CD1c-positive myeloid dendritic cell (primary cell): ENCODE results near the gene RPS6KA5.
A peak's percentile ranks its signal among the peaks of the same experiment; 100 is the strongest.
"Not testable (repeated sequence)": the region's sequence is repeated elsewhere in the genome, so short reads cannot be mapped to it uniquely, and the experiment has no call there.

Experiments used
- DNase-seq: peaks from one replicate; pipeline ENCODE4 v3.0.0-alpha.2; 2016; ENCODE audit errors: extremely low spot score

RPS6KA5 gene

DNA sequence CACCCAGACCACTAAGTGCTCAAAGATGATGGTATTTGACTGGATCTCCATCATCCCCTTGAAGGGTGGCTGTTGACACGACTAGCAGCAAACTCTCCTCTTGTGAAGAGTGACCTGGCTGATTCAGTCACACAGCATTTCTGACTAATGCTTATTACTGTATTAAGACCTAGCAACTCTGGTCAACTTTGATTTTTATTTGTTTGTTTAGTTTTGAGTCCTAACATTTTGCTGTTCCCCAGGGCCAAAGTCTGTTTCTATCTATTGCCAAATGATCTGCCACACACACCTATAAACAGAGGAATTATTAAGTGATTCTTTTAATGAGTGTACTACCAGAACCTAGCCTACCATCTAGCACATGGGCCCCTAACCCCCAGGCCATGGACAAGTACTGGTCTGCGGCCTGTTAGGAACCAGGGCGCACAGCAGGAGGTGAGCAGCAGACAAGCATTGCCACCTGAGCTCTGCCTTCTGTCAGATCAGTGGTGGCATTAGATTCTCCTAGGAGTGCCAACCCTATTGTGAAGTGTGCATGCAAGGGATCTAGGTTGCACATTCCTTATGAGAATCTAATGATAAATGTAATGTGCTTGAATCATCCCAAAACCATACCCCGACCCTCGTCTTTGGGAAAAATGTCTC is 120.0 kb downstream of the RPS6KA5 start:
- no peak for DNase-seq

DNA sequence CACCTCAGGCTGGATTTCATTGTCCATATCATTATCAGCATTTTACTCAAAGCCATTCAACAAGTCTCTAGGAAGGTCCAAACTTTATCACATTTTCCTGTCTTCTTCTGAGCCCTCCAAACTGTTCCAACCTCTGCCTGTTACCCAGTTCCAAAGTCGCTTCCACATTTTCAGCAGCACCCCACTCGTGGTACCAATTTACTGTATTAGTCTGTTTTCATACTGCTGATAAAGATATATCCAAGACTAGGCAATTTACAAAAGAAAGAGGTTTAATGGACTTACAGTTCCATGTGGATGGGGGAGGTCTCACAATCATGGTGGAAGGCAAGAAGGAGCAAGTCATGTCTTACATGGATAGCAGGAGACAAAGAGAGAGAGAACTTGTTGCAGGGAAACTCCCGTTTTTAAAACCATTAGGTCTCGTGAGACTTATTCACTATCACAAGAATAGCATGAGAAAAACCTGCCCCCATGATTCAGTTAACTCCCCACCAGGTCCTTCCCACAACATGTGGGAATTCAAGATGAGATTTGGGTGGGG is 121.1 kb downstream of the RPS6KA5 start:
- DNase-seq = not testable (repeated sequence)

DNA sequence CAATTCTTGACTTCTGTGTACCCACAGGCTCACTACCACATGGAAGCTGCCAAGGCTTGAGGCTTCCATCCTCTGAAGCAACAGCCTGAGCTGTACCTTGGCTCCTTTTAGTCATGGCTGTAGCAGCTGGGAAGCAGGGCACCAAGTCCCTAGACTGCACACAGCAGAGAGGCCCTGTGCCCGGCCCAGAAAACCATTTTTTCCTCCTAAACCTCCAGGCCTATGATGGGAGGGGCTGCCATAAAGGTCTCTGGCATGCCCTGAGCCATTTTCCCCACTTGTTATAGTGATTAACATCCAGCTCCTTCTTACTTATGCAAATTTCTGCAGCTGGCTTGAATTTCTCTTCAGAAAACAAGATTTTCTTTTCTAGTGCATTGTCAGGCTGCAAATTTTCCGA is 121.8 kb downstream of the RPS6KA5 start:
- no peak for DNase-seq

DNA sequence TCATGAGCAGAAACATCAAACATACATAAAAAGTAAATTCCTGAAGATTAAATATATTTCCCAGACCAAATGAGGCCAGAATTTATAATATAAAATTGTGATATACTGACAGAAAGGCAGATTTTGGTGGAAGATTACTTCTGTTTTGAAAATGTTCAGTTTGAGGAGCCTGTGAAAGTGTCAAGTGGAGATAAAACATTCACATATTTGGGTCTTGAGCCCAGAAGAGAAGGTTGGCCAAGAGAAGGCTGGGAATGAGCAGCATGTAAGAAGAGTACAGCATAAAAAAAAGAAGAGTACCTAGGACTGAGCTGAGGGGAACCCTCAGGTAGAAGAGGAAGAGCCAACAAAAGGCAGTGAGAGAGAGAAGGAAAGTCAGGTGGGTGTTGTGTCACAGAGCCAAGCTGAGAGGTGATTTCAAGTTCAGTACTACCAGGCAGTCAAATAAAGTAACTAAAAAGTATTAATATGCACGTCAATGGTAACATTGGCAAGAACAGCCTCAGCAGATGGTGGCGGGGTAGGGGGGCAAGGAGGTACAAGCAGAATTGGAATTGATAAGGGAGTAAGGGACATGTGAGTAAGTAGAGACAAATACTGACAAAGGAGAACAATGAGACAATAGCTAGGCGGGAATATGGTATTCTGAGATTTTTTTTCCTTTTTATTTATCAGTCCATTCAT is 123.5 kb downstream of the RPS6KA5 start:
- no peak for DNase-seq

DNA sequence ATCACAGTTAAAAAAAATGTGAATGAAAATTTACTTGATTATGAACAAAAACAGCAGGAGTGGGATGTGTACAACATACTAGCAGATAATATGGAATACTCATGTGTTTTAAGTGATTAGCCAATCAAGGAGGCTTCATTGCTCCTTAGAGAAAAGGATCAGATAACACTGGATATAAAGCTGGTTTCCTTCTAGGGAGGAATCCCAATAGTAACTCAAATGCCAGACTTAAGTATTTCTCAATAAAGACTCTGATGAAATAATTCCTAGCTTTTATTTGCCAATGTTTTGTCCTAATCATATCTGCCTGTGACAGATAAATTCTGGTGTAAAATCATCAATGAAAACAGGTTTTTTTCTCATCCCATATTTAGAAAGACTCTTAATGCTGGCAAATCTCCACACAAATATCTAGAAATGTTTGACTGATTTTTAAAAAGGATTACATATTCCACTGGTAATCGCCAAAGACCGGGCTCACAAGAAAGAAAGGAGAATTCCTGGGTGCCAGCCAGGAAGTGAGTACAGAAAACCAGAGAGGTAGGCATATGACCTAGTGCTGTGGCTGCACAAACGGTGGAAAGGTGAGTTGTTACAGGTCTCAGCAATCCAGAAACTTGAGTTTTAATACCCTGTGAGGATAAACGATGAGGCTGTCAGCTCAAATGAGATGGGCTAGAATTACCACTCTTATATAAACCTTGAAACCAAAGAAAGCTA is 135.7 kb downstream of the RPS6KA5 start:
- no peak for DNase-seq

DNA sequence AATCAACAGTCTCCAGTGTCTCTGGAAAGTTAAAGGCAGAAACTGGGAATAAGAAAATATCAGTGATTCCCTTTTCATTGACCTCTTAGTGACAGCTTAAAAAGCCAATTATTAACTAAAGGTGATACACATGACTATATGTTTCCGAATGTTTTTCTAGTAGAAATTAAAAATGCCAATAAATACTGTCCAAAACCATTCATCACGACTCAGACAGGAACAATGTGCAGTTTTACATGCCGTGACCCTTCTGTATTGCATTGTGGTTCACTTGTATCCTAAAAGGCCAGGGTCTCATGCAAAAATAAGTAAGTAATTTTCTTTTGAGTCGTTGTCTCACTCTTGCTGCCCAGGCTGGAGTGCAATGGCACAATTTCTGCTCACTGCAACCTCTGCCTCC is 138.3 kb downstream of the RPS6KA5 start:
- no peak for DNase-seq

DNA sequence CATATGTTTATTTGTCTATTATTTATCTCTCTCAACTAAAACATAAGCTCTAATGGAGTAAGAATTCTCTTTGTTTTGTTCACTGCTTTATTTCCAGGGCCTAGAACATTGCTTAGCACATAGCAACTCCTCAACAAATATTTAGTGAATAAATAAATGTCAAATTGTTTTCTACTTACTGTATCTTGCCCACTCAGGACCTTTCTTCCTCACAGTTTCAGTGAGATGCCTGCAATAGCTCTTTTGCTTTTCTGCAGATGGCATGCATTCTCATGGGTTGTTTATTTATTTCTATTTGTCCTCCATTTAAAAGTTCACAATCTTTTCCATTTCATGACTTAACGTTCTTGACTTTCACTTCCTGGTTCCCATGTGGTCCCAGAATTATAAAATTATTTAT is 149.3 kb downstream of the RPS6KA5 start:
- DNase-seq = peak; percentile 19

DNA sequence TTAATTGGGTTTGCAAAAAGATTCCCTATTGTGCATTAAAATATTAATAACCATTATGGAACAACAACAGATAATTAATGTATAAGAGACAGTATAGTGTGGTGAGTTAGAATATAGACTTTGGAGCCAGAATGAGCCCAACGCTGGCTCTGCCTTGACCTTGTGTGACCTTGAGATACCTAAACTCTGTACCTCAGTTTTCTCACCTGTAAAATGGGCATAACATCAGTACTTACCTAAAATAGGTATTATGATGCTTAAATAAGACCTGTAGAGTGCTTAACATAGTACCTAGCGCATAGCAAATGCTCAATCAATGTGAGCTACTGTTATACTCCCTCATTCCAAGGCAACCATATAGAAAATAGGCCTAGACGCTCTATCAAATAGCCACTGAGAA is 153.3 kb downstream of the RPS6KA5 start:
- DNase-seq = no peak

DNA sequence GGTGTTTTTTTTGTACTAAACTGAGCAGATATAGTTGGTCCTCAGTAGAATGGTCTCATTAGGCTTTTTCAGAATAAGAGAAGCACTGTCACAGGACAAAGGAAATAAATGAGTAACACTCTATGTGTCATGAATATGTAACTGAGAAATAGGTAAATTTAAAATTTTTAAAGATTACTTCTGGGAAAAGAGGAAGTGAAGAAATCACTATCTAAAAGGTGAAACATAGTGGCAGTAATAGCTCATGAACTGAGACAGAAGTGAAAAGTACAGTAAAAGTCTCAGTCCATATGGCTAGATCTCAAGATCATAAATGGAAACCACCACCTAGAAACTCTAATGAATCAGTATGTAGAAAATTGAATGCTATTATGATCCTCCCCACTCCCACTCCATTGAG is 154.9 kb downstream of the RPS6KA5 start:
- peak; percentile 8 for DNase-seq

DNA sequence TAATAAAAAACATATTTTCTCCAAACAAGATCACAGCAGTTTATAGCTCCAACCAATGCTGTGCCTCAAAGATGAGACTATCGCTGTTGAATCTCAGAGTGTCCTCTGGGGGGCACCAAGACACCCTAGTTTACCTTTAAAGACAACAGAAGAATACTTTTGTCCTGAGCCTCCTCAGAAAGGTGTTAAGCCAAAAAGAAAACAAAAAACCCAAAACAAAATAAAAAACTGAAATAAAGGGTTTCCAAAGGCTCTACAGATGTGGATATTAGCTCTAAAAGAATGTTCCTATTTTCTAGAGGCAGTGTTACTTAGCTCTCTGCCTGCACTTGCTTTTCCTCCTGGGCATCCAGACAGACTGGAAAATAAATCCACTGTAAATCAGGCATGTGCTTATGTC is 157.3 kb downstream of the RPS6KA5 start:
- peak; percentile 66 for DNase-seq

DNA sequence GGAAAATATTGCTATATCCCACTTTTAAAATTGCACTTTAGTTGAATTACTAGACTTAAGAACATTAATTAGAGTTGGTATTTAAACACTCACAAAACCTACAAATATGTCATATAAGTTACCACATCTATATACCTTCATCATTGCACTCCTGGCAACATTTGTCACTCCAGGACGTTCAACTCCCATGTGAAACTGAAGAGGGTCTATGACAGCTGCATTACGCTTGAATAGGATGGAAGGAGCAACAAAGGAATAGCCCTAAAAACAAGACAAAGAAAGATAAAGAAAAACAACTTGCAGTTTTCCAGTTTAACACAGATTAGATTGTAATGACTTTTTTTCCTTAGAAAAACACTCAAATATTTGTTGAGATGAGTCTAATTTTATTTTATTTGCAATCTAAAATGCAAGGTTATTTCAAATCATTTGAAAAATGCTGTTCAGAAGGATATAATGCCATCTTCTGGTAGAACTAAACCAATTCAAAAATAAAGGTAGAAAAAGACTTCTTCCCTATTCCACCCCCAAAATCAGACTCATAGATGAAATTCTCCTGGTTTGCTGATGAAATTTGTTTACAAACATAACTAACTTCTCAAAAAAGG is 159.9 kb downstream of the RPS6KA5 start:
- no peak for DNase-seq

DNA sequence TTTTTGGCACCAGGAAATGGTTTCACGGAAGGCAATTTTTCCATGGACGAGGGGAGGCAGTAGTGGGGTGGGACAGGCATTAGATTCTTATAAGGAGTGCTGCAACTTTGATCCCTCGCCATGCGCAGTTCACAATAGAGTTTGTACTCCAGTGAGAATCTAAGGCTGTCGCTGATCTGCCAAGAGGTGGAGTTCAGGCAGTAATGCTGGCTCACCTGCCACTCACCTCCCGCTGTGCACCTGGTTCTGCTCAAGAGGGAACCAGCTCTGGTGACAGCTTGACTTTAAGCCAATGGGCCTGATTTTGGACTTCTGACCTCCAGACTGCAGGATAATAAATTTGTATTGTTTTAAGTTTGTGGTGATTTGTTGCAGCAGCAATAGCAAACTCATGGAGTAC is 163.4 kb downstream of the RPS6KA5 start:
- DNase-seq = no peak

DNA sequence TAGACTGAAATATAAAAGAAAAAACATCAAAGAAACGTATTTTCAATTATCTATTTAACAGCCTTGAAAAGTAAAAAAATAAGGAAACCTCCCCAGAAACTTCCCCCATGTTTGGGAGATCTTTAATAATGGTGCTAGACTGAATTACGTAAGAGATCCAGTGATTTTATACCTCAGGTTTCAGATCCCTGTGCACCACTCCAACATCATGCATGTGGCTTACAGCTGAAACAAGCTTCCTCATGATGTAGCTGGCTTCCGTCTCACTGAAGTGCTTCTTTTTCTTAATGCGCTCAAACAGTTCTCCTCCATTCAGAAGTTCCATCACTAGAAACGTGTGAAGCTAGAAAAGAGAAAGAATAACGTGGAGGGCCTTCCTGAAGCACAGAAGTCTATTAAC is 166.2 kb downstream of the RPS6KA5 start:
- DNase-seq = peak; percentile 83

DNA sequence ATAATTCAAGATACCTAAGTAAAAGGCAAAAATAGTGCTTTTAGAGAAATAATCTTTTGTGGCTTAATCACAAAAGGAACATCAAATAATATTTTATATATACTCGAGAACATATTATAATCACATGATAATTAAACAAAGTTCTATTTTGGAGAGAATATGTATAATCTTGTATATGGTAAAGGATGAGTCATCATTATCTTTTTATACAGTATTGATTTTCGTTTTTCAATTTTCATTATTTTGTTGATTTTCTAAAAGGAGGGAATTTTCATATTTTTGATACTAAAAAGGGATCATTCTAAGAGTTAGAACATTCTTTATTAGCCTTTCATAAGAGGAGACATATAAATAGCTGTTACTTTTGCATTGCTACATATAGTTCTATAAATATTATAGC is 166.9 kb downstream of the RPS6KA5 start:
- no peak for DNase-seq

DNA sequence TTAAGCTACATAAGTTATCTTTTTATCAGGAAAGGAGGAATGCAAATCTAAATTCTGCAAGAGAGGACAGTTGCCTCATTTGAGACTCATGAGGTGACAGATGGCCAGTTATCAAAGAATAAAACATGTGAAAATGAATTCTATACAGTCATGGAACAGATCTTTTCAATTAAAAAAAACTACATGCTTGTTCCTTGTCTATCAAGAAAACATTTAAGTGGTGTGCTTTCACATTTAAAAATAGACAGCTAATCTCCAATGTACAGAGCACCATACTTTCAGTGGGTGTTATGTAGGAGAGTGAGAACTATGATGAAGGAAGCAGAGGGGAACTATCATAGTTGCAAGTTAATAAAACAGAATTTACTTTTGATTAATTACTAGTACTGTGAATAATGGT is 167.5 kb downstream of the RPS6KA5 start:
- peak; percentile 38 for DNase-seq

DNA sequence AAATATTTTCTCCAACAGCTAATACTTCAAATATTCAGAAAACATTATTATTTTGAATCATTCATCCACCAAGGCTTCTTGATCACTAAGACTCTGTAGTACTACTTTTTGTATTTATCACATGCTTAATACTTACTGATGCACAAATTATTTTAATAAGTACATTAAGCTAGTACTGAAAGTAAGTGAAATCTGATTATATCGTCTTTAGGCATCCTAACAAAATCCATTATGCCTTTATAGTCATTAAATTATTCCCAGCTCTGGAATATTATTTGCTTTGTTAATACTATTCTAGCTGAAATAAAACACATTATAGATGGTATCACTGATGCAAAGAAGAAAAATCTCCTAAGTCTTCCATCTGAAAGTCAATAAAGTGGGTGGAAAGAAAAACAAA is 169.1 kb downstream of the RPS6KA5 start:
- DNase-seq = no peak

DNA sequence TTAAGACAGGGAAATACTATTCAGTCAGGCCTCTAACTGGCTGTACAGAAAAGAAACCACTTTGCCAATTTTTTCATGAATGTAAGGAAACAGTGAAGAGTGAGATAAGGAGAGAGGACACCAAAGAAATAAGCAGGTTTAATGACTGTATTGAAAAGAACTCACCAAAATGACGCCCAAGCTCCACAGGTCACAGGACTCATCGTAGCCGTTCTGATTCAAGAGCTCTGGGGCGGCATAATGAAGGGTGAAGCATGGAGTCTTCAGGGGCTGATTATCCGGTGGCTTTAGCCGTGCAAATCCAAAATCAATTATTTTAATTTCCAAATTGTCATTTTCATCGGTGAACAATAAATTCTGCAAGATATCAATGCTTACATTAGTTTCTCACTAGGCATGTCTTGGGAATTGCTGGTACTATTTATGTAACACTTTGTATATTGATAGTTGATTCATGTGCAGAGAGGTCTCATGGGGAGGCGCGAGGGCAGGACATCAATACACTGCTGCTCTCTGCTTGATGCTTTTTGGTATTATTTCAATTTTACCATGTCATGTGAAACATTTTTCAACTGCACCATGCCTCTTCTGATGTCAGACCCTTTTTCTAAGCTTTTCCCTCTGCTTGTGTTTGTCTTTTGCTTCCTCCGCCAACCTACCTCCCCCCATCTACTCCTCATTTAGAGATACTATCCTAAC is 170.0 kb downstream of the RPS6KA5 start:
- DNase-seq = no peak

DNA sequence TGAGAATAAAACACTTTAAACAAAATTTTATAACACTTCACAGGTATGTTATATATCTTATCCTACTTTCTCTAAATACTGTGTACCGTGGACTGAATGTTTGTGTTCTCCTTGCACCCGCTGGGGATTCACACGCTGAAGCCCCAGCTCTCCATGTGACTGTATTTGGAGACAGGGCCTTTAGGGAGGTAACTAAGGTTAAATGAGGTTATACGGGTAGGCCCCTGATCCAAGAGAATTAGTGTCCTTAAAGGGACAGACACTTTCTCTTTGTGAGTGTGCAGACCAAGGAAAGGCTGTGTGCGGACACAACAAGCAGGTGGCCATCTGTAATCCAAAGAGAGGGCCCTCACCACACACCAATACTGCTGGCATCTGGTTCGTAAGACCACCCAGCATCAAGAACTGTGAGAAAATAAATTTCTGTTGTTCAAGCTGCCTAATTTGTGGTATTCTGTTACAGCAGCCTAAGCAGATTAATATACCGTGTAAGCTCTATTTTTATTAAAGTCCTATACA is 174.1 kb downstream of the RPS6KA5 start:
- DNase-seq = no peak

DNA sequence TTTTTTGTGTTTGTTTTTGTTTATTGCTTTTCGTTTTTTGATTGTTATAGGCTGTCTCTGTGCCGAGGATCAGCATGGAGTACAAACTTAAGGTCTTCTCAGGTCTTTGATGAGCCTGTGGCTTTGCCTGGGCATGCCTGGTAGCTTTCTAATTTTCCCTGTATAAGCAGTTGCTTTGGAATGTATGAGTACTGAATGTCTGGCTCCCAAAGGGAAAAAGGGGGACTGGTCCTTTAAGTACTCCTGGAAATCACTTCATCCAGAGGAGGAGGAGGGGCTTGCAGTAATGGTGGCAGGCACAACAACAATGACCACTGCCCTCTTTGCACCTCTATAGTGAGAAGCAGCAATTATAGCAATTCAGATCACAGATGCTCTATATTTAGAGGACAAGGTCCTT is 176.7 kb downstream of the RPS6KA5 start:
- no peak for DNase-seq

DNA sequence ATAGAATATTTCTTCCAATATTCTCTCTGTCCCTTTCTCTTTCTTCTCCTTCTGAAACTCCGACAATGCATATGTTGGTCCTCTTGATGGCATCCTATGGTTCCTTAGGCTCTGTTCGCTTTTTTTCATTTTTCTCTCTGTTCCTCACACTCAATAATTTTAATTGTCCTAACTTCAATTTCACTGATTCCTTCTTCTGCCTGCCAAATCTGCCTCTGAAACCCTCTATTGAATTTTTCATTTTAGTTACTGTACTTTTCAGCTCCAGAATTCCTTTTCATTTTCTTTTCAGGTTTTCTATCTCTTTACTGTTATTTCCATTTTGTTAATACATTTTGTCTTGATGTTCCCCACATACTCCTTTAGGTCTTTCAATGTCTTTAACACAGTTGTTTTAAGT is 177.2 kb downstream of the RPS6KA5 start:
- no peak for DNase-seq

DNA sequence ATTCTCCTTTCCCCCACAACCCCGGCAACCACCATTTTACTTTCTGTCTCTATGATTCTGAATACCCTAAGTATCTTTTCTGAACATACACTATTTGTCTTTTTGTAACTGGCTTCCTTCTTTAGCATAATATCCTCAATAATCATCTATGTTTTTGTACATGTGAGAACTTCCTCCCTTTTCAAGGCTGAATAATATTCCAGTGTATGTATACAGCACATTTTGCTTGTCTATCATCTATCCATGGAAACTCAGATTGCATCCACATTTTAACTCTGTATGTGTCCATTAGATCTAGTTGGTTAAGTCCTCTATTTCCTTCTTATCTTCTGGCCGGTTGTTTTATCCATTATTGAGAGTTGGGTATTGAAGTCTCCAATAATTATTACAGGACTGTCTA is 180.2 kb downstream of the RPS6KA5 start:
- DNase-seq = no peak

DNA sequence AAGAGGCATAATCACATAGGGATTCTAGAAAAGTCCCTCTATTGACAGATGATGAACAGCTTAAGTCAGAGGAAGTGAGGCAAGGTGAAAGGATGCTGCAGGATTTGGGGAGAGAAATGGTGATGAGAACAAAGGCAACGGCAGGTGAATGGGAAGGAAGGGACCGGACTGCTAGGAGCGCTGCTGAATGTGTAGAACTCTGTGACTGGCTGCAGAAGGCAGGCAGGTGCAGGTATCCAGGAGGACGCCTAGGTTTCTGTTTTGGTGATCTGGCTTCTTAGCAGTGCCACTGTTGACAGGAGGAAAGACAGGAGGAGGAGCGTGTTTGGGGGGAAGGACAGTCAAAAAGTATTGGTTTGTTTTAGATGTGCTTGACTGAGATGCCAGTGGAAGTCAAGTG is 185.8 kb downstream of the RPS6KA5 start:
- no peak for DNase-seq
